ENCODE results near the gene SHOX.

DNA sequence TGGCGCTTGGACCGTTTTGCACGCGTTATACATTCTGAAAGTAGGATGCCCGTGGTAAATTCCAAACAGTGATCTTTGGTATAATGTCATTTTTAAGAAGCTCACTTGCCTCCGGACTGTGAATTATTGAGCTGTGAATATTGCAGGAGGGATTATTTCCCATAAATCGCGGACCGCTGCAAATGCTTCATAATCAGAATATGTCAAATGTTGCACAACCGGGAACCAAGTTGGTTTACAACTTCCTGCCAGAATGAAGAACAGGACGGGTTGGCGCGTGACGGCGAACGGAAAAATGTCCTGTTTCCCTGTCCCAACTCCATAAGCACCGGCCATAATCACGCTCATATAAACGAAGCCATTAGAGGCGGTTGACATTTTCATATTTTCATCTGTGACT lies 67.6 kb downstream of the SHOX start:
- TF ChIP-seq CTCF (IDR thresholded peaks at IDR 0.05), result no peak
- no peak for TF ChIP-seq POLR2AphosphoS5 (IDR thresholded peaks at IDR 0.05)
- no peak for TF ChIP-seq POLR2A (IDR thresholded peaks at IDR 0.05; ENCODE audit: low read depth)
- no peak for TF ChIP-seq EP300 (IDR thresholded peaks at IDR 0.05)
